GM19452 (cell line): ENCODE results near the gene PPM1L.

ENCODE experiments used
- ATAC-seq: cut with Tn5 transposase; IDR thresholded peaks from one replicate; pipeline ENCODE4 v1.9.1; 2021; ENCODE audit not compliant: unreplicated experiment

PPM1L gene

GRCh38 chr3:160842021-160843005 lies 86.3 kb downstream of the PPM1L start:
- ATAC-seq: no peak

GRCh38 chr3:160851629-160852210 lies 95.7 kb downstream of the PPM1L start:
- ATAC-seq: no peak

DNA sequence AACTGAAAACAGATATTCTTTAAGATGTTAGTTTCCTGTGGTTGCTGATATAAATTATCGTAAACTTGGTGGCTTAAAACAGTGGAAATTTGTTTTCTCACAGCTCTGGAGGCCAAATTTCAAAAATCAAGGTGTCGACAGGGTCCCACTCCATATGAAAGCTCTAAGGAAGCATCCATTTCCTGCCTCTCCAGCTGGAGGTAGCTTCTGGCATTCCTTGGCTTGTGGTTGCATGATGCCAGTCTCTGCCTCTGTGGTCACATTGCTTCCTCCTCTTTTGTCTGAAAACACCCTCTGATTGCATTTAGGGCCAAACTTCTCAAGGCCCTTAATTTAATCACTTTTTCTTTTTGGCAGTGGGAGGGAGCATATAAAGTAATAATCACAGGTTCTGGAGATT lies 96.8 kb downstream of the PPM1L start:
- ATAC-seq: no peak

GRCh38 chr3:160856450-160856849 lies 100.4 kb downstream of the PPM1L start:
- no peak for ATAC-seq

GRCh38 chr3:160857476-160858119 lies 101.6 kb downstream of the PPM1L start:
- ATAC-seq: no peak

GRCh38 chr3:160860346-160860745 lies 104.3 kb downstream of the PPM1L start:
- ATAC-seq: no peak

DNA sequence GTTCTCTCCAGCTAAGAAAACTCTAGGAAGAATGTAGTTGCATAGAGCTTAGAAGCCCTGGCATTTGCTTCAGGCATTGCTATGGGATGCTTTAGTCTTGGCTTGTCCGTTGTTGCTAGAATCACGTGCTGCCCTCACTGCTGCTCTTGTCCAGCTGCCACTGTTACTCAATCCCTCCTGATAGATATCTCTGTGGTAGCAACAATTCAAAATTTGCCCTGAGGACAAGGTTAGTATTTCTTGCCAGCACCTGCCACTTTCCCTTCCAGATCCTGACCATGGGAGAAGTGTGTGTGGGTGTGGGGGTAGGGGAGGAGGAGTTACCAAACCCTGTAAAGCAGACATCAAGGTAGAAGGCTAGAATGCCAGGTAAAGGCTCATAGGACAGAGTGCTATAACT lies 113.8 kb downstream of the PPM1L start:
- no peak for ATAC-seq

- no peak for ATAC-seq
These were observed 114.3 kb downstream of the PPM1L start for GRCh38 chr3:160870327-160870726.

GRCh38 chr3:160874736-160875135 lies 118.7 kb downstream of the PPM1L start:
- ATAC-seq: no peak

DNA sequence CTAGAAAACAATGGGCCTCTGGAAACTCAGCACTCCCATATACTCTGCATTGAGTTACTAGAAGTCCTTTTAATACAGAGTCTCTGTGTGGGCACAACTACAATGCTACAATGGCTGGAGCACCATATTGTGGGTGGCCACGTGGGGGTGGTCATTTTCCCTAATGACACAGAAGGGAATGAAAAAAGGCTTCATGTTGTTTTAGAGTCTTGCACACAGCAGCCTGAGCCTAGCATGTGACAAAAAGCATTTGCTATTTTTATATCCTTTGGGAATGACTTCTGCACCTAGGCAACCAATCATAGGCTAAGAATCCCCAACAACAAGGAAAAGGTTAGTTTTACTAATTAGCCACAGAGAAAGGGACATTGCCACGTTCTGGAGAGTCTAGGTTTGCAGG lies 120.6 kb downstream of the PPM1L start:
- ATAC-seq: no peak

DNA sequence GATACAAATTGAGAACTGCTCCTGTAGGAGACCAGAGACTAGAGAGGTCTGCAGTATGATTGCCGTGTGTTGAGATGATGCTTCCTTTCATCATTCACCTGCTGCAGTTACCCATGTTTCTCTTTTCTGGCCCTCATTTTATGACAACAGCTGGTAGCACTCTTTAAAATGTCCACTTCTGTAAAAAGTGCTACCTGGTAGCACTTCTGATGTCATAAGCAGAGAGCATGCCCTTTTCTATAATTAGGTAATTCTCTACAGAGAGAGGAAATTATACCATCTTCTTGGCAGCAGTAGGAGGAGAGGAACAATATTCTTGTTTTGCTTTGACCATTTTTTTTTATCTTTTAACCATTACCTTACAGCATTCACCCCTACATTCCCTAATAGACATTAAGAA lies 123.8 kb downstream of the PPM1L start:
- ATAC-seq: no peak

- no peak for ATAC-seq
These were observed 127.3 kb downstream of the PPM1L start for GRCh38 chr3:160883373-160883772.

DNA sequence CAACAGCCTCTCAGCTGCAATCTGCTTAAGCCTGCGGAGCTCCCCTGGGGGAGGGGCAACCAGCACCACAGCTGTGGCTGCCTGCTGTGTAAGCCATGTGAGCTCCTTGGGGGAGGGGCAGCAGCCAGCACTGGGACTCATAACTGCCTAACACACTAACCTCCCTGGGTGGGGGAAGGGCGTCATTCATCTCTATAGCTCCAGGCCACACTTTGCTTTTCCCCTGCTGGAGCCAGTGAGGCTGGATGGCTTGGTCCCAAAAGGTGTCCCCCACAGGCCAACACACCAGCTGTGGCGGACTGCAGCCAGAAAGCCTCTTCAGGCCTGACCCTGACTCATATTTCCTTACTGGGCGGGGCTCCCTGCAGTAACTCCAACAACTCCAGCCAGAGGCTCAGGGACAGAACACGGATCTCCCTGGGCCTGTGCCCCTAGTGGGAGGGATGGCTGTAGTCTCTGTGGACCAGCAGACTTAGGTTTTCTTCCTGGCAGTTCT lies 129.8 kb downstream of the PPM1L start:
- ATAC-seq: peak; percentile 37

GRCh38 chr3:160886421-160886820 lies 130.4 kb downstream of the PPM1L start:
- peak; percentile 68 for ATAC-seq

GRCh38 chr3:160893207-160893606 lies 137.2 kb downstream of the PPM1L start:
- ATAC-seq: no peak

- no peak for ATAC-seq
These were observed 148.7 kb downstream of the PPM1L start for GRCh38 chr3:160904691-160905090.

DNA sequence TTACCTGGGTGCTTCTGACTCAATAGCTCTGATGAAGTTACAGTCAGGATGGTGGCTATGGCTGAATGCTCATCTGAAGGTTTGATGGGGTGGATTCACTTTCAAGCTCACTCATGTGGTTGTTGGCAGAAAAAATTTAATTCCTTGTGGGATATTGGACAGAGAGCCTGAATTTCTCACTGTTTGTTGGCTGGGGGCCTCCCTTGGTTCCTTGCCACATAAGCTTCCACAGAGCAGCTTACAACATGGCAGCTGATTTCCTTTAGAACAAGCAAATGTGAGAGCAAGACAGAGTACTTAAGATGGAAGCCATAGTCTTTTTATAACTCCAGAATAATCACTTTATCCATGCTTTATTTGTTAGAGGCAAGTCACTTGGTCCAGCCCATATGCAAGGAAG lies 150.6 kb downstream of the PPM1L start:
- no peak for ATAC-seq

- no peak for ATAC-seq
These were observed 153.9 kb downstream of the PPM1L start for GRCh38 chr3:160909917-160910316.

DNA sequence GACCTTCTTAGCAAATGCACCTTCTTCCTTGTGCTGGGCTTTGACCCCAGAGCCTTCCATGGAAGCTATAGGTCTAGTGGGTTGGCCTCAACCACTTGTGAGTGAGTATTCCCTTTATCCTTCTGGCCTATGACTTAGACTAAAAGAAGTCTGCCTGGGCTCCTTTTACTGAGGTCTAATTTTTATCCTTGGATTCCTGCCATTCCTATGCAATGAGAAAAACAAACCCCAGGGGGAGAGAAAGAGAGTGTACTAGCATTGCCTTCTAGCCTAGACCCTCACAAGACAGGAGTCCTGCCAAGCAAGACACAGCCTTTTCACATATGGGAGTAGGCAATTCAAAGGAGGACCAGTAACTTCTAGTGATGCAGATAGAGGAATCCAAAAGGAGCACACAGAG lies 155.4 kb downstream of the PPM1L start:
- ATAC-seq: no peak

DNA sequence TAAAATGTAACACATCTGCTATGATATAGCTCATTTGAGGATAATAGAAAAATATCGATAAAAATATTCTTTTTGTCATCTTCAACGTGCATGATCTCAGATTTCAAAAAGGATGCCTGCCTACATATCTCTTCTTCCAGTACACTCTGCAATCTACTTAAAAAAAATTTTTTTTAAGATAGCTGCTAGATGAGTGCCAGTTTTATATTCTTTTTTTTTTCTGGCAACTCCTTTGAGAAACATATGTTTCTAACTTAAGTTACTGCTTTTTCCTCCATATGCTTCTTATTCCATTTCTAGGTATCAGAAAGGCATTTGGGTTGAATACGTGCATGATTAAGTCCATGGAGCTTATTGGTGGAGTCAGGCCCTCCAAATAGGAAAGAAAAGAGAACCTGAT lies 160.4 kb downstream of the PPM1L start:
- no peak for ATAC-seq

DNA sequence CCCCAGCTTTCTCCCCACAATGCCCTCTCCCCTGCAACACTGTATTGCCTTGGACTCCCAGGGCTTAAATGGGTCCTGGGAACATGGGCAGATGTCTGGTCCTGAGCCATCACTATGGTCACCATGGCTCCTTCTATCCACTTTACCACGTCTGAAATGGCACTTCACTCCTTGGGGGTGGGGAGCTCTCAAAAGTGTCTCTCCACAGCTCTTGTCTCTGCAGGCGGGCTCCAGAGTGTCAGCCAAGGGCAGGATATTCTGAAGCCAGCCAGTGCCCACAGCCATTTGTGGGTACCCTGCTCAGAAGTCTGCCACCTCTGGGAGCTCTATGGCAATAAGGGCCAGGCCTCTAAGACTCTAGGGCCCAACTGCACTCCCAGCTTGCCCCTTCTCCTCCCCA lies 163.9 kb downstream of the PPM1L start:
- ATAC-seq: no peak
